Activated CD8-positive, alpha-beta memory T cell treated with anti-CD3 and anti-CD28 coated beads, Interleukin-2, amount 50 U/mL, for 24 hours (primary cell): ENCODE measurements around the gene PMPCA.

Experiments
- DNase-seq: peaks from one replicate; pipeline ENCODE4 v3.0.0-alpha.2; 2020; ENCODE audit errors: extremely low read depth

Gene PMPCA

DNA sequence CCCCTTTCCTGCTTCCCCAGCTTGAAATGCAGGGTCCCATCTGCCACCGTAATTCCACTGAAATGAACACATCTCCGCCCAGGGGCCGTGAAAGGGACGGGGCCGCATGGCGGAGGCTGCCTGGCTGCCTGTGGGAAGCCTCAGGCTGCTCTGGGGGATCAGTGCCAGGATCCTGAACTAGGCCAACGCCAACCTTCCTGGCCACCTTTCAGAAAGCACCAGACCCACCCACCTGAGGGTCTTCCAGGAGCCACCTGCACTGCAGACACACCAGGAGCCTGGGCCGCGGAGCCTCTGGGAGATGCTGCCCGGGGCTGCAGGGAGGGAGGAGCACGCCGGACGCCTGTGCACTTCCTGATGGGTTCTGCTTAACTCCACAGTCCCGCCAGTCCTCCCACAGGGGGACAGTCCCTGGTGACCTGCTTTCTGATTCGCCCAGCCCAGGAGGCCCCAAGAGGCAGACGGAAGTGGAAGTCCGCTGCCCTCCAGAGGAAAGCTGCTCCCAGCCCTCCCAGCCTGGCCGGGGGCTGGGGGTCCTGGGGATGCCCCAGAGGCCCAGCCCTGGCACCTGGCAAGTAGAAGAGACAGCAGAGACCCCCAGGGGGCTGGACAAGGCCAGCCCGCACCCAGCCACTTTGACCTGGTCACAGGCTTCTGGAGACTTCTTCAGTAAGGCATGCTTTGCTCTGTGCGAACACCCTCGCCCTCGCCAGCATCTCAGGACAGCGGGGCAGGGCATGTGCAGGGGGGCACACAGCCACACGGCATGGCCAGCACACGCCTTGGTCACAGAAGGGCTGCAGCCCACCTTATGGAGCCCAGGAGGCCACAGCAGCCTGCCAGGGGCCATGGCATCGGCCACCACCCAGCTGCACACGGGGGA lies 36.9 kb upstream of the PMPCA start, which contains the start of gene CARD9:
Gene CARD9 (minus strand): TSS at position 370 of the 883 bp plus-strand sequence. CDS start 1,591 bp downstream, outside the sequence.
- no peak for DNase-seq

DNA sequence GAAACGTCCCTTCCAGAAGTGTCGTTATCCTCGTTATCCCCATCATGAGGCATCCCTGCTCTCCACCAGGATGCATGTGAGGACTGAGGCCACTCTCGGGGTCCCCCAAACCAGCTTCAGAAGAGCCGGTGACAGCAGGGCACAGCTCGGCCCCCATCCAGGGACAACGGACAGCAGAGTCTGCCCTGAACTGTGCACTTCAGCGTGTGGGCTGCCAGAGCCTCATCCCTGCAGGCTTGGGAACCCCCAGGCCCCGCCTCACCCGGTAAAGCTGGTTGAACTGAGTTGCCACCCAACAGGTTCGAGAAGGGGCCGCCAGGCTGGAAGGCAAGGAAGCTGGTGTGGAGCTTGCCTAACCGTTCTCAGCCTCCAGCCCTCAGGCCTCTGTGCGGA lies 36.3 kb upstream of the PMPCA start:
- no peak for DNase-seq

DNA sequence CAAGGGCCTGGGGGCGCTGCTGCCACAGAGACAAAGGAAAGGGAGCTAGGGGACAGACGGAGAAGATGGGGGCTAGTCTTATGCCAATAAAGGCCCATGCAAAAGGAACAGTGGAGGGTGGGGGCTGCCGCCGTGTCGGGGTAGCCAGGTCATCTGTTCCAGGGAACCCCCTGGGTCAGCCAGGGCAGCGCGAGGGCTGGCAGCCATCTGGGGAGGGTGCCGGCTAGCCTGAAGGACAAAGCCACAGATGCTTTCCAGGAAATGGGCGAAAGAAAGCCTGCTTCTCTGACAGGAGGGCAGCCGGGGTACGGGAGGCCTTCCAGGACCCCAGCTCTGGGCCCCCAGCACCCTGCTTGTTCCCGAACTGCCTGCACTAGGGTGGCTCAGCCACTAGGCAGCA lies 35.4 kb upstream of the PMPCA start:
- DNase-seq = no peak

DNA sequence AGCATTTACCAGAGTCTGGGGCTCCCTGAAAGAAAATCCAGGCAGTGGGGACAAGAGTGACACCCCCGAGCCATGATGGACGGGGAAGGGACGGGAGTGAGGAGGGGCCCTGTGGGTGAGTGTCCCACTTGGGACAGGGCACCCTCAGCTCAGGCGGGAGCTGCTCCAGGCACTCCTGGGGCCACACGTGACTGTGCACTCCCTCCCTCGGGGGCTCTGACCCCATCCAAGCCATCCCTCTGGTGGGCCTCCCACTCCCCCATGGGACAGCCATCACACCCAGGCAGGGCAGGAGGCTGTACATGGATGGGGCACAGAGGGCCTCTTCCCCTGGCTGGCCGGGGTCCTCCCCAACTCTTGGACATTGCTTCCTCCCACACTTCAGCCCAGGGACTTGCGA lies 34.0 kb upstream of the PMPCA start:
- no peak for DNase-seq

DNA sequence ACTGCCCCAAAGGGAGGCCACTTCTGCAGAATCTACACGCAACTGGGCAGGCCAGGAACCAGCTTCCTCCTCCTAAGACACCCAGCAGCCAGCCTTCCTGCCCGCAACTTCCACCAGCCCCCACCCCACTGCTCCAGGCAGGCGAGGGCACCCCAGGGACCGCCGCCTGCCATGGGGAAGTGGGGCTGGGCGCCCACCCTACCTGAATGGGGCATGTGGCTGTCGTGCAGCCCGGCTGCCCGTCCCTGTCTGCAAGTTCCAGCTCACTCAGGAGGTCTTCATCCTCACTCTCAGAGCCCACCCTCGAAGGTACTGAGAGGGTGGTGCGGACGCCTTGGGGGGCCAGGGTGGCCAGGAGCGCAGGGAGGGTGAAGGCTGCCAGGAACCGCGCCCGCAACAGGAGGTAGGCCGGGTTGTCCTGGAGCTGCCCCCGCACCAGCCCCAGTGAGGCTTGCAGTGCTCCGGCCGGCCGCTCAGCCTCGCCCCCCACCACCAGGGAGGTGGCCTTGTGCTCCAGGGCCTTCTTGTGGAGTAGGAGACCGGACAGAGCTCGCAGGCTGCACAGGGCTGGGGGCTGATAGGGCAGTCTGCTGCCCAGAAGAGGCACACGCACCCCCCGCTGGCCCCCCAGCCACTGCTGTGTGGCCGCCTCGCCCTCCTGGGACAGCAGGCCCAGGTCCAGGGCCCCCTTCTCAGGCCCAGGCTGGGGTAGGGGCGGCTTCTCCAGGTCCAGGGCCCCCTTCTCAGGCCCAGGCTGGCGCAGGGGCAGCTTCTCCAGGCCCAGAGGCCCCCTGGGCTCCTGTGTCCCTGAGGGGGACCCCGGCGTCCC lies 32.9 kb upstream of the PMPCA start:
- no peak for DNase-seq

DNA sequence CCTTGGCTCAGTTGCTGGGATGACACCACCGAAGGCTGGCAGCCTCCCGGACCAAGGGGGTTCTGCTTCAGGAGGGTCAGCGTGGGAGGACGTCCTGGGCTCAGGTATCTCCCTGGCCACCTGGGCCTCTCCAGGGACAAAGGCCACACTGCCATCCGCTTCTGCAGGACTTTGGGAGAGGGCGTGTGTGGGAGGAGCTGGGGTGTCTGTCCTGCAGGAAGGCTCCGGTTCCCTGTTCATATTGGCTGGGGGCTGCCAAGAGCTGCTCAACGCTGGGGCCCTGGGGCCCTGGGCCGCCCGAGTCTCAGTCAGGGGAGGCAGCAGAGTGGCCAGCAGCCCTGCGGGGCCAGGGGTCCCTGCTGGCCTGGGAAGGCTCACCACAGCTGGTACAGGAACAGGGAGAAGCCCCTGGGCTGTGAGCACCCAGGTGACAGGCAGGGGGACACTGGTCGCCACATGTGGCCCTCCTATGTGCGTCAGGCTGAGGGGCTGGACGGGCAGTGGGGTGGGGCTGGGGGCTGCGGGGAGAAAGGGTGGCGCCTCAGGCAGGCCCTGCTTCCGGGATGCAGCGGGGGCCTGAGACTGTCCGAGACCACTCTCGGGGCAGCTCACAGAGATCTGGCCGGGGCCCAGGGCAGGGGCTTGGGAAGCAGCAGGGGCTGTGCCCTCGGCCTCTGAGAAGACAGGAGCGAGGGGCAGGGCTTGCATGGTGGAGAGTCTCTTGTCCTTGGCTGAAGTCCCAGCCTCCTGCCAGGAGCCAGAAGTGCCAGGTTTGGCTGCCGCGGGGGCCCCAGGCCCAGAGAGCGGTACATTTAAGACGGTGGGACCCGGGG lies 32.1 kb upstream of the PMPCA start:
- no peak for DNase-seq

DNA sequence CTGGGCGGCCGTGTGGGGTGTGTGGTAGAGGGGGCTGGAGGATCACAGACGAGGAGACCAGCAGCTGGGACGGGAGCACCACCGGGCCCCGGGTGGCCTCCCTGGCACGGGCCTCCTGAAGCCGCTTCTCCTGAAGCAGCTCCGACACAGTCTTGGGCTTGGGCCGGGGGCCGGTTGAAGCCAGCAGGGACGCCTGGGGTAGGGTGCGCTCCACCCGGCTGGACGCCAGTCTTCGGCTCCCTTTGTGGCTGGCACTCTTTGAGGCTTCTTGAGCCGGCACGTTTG lies 31.5 kb upstream of the PMPCA start:
- no peak for DNase-seq

DNA sequence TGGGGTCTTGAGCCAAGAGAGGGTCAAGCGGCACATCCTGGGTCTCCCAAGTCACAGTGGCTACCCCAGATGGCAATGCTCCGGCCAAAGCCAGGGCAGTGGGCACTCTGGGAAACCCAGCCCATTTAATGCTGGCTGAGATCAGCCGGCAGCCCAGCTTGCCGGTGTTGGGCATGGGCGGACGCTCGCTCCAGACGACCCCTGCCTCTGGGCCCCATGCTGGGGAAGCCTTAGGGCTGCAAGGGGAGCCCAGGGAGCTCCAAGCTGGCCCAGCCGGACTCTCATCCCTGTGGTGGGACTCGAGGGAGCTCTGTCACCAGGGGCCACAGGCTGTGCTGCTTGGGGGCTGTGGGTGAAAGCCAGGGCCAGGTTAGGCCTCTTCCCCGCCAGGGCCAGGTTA lies 31.1 kb upstream of the PMPCA start:
- no peak for DNase-seq

DNA sequence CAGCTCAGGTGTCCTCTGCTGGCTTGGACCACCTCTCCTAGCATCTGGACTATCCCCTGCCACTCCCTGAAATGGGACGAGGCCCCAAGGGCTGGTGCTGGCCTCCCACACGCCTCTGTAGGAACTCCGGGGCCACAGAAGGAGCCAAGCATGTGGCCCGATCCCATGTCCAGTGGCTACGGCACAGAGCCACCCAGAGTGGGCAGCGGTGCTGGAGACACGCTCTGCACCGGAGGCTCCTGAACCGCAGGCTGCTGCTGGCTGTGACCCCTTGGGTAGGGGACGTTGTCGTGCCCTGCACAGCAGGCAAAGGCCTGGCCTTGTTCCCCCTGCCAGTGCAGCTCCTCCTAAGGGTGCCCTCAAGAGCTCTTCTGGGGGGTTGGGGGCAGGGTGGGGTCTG lies 30.6 kb upstream of the PMPCA start:
- no peak for DNase-seq

DNA sequence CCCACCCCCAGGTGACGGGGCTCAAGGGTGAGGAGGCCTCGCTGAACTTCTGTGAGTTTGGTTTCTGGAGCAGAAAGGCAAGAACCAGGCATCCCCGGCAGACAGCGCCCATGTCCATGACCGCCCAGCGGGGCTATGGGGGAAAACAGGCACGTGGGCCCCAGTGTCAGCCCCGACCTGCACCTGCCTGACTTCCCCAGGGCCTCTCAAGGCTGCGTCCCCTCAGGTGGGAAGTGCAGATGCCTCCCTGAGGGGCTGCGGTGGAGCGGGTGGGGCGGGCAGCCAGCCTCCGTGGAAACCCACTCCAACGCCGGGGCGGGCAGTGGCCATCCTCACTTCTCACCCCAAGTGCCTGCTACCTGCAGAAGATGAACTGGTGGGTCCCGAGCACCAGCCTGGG lies 30.1 kb upstream of the PMPCA start:
- DNase-seq = no peak

DNA sequence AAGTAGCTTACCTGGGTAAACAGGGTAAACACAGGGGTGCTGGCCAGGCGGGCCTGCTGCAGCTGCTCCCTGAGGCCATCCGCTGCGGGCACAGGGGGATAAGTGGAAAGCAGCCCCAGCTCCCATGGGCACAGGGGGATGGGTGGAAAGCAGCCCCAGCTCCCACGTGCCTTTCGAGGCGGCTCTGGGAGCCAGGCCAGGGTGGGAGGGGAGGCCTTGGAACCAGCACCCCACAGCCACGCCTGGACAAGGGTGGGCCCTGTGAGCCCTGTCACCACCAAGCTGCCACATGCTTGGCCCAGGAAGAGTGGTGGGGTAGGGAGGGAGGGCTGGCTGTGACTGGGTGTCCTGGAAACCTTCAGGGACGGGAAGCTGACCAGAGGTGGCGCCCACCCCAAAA lies 29.1 kb upstream of the PMPCA start:
- no peak for DNase-seq

DNA sequence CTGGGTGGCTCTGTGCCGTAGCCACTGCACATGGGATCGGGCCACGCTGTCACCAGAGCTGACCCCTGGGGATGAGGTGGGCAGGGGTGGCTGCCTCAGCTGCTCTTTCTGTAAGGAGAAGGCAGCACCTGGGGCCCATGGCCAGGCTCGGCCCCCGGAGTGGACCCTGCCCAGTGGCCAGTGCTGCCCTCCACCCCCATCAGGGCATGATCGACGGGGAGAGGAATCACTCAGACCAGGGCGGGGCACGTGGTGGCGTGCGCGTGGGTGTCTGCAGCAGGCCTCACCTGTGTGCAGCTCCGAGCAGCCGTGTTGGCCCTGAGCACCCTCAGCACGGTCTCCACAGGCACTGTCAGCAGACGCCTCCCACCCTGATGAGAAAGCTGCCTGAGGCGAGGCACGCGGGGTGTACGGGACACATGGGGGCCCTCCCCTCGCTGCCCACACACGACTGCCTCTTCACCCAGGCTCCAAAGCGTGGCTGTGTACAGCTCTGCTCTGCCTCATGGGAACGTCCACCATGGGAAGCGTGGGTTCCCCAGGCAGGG lies 28.4 kb upstream of the PMPCA start:
- no peak for DNase-seq

DNA sequence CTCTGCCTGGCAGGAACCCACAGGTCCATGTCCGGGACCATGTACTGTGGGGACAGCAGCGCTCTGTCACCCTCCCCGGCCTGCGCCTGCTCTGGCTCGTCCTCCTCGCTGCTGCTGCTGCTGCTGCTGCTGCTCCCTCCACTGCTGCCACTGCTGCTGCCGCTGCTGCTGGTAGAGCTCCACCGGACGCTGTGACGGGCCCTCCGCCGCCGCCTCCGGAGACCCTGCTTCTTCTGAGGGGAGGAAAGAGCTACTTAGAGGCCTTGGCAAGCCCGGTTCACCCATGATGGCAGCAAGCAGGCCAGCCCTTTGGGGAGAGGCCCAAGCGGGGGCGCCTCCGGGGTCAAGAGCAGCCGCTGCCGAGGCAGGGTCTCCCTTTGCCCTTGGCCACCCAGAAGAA lies 27.0 kb upstream of the PMPCA start:
- no peak for DNase-seq

DNA sequence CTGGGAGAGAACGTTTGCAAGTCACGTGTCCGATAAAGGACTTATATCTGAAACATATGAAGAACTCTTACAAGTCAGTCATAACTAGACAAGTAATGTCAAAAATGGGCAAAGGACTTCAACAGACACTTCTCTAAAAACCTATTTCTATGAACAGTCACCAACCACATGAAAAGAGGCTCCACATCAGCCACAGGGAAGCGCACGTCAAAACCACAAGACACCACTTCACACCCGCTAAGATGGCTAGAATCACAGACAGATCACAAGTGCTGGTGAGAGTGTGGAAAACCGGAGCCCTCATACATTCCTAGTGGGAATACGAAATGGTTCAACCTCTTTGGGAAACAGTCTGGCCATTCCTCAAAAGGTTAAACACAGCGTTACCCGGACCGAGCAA lies 25.4 kb upstream of the PMPCA start:
- DNase-seq = no peak

DNA sequence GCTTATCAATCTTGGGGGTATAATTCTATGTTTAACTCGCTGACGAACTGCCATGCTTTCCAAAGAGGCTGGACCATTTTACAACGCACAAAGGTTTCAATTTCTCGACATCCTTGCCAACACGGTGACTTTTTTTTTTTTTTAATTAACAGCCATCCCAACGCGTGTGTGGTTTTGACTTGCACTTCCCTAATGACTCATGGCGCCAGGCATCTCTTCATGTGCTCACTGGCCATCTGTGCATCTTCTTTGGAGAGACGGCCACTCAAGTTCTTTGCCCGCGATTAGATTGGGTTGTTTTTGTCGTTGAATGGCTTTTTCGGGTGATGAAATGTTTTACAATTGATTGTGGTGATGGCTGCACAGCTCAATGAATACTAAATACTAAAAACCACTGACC lies 24.4 kb upstream of the PMPCA start:
- DNase-seq = no peak

DNA sequence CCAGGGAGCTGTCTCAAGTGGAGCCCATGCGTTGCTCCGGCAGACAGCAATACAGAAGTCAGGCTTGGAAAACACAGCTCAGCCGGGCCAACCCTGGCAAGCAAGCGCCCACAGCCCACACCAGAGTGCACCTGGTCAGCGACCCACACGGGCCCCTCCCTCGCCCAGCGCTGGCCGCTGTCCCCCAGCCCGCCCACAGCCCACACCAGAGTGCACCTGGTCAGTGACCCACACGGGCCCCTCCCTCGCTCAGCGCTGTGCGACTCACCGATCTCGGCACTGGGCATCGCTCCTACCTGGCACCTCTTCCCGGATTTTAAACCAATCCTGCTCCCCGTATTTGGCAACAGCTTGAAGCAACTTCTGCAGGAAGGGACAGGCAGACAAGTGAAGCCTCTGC lies 23.2 kb upstream of the PMPCA start:
- DNase-seq = no peak

DNA sequence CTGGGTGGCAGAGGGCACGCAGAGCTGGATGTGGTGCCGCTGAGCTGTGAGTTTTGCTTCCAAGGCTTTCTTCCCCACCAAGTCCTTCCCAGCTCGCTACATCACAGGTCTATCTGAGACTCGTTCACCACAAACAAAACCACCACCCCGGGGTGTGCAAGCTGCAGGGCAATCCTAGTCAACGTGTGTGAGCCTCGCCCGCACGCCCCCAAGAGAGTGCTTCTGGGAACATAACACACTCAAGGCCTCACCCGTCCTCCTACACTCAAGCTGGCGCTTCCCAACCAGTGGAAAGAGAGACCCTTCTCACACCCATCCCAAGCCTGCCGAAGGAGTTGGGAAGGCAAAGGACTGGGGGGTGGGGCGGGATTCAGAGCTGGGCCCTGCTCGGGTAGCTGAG lies 21.1 kb upstream of the PMPCA start:
- DNase-seq = no peak

DNA sequence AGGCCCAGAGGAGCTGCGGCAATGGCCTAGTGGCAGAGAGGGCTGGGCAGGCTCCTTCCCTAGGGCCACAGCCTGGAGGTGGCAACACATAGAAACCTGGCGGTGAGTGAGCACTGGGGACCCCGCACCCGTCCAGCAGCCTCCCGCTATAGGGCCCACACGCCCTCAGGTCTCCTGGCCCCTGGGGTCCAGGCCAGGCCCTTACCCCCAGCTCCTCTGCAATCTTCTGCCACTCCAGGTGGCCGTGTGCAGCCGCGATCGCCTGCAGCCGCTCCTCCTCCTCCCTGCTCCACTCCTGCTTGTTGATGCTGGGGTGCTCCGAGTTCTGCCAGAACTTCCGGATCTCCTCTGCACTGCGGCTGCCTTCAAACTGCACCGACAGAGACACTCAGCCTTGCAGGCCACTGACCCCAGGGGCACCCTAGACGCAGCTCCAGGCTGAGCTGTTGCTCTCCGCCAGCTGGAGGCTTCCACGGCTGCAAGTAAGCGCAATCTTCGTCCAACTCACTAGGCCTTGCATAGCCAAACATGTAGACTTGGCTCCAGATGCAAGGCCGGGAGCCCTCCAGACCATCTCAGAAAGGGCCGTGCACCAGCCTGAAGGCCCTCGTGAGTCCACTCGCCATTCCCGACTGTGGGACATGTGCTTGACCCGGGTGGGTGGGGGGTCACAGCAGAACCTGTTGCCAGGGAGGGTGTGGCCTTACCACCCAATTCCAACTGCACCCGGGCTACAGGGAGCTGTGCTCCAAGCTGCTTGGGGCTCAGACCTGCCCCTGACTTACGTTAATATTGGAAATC lies 18.5 kb upstream of the PMPCA start:
- no peak for DNase-seq

DNA sequence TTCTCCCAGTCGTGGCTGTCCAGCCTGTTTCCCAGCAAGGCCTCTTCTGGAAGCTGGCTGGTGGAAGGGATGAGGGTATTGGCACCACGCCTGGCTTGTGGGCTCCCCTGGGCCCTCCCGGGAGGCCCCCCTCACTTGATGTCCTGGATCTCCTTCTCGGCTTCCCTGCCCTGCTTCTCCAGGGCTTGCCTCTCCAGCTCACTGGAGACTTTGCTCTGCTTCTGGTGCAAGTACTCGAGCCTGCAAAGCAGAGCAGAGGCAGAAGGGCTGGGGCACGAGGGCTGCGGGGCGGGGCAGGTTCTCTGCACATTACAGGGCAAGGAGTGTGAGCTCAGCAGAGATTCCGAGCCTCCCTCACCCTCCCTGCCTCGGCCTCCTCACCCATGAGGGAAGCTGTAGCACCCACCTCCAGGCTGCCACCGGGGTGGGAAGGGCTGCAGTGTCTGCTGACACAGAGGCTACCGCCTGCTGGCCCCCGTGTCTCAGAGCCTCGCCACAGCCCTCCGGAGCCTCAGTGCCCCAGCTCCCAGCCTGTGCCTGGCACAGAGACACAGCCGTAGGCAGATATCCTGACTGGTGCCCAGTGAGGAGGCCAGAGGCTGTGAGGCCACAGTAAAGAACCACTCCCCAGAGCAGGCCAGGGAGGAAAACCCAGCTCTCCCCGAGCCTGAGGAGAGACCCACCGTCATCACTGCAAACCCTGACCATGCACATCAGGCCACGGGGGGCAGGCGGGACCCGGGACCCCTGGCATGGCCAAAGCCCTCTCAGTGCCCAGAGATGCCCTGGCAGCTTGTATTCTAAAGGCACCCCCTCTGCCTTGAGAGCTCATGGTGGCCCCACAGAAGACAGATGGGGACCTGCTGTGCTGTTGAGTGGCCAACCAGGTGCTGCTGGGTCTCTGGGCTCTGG lies 17.7 kb upstream of the PMPCA start:
- DNase-seq = no peak

DNA sequence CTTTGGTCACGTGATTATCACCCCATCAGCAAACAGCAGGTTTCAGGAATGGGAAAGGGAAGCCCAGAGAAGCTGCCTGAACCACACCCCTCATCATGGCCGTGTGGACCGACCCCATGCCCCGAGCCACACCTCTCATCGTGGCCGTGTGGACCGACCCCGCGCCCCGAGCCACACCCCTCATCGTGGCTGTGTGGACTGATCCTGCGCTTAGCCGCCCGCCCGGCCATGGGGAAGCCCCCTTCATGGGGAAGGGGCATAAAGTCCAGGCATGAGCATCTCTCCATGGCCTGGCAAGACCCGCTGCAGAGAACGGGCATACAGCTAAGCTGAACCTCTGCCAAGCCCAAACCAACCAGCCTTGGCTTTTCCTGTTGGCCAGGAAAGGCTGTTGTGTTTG lies 16.9 kb upstream of the PMPCA start:
- DNase-seq = no peak
